Measurements from ENCODE around the gene PSMG3.

Gene PSMG3

DNA sequence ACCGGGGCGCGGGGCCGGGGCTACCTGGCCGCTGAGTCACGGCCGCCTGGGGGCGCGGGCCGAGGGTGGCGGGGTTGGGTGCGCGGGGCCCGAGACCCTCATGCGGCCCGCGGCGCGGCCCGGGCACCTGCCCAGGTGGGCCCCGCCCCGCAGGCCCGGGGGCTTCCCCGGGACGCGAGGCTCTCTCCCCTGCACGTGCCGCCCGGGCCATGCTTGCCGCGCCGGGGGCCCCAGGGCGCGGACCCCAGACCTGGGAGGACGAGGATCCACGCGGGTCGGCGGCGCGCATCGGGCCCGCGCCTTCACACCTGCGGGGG, 38.9 kb downstream of the PSMG3 start:
- no peak for DNase-seq (ENCODE audit: low spot score)
- TF ChIP-seq, protein P1, sequence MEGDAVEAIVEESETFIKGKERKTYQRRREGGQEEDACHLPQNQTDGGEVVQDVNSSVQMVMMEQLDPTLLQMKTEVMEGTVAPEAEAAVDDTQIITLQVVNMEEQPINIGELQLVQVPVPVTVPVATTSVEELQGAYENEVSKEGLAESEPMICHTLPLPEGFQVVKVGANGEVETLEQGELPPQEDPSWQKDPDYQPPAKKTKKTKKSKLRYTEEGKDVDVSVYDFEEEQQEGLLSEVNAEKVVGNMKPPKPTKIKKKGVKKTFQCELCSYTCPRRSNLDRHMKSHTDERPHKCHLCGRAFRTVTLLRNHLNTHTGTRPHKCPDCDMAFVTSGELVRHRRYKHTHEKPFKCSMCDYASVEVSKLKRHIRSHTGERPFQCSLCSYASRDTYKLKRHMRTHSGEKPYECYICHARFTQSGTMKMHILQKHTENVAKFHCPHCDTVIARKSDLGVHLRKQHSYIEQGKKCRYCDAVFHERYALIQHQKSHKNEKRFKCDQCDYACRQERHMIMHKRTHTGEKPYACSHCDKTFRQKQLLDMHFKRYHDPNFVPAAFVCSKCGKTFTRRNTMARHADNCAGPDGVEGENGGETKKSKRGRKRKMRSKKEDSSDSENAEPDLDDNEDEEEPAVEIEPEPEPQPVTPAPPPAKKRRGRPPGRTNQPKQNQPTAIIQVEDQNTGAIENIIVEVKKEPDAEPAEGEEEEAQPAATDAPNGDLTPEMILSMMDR (IDR thresholded peaks at IDR 0.05; ENCODE audit: extremely low read depth, missing control alignments): no peak

DNA sequence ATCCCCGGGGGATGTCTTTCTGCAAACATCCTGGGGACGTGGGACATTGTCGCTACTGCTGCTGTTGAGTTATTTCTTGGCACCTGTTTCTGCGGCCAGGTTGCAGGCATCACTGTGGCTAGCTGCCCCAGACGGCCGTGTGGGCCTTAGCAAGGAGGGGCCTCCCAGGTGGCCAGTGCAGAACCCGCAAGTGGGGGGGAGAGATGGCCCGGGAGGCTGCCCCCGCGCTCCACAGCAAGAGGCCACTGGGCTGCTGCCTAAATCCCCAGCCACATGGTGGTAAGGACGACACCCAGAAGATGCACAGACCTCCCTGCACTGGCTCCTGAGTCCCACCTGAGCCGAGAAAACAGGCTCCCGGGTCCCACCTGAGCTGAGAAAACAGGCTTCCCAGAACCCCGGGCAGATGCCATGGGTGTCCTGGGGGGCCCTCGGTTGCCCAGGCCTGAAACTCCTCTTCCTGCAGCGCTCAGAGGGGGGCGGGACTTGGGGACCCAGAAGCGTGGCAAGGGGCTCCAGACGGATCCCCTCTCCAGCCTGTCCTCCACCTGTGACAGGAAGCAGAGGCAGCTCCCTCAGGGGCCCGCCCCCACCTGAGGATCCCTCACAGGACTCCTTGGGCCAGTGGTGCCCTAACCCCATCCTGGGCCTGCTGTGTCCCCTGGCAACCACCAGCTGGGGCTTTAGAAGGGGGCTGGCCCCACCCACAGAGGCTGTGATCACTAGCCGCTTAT, 40.3 kb downstream of the PSMG3 start:
- no peak for DNase-seq (ENCODE audit: low spot score)
- TF ChIP-seq, protein P1 (IDR thresholded peaks at IDR 0.05; ENCODE audit: extremely low read depth, missing control alignments): no peak

DNA sequence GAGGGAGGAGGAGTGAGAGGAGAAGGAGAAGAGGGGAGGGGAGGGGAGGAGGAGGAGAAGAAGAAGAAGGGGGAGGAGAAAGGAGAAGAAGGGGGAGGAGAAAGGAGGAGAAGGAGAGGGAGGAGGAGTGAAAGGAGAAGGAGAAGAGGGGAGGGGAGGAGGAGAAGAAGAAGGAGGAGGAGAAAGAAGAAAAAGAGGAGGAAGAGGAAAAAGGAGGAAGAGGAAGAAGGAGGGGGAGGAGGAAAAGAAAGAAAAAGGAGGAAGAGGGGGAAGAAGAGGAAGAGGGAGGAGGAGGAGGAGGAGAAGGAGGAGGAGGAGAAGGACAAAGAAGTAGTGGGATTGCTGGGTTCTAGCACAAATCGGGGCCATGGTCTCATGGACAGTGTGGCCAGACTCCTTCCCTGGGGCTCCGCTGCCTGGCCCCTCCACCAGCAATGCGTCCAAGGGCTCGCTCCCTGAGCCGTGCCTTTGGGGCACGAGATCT, 43.5 kb downstream of the PSMG3 start:
- no peak for DNase-seq (ENCODE audit: low spot score)
- TF ChIP-seq, protein P1 (IDR thresholded peaks at IDR 0.05; ENCODE audit: extremely low read depth, missing control alignments): no peak

DNA sequence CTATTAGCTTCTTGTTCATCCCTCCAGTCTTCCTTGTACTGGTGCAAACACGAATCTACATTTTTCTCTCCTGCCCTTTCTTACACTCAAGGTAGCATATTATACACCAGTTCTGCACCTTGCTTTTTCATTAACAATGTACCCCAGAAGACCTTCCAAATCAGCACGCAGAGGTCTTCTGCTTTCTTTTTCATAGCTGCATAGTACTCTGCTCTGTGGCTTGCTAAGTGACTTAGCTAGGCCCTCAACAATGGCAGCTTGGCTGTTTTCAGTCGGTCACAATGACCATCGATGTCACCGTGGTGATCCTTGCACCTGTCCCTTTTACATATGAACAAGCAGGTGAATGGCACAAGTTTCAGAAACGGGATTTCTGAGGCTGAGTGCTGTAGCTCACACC, 44.4 kb downstream of the PSMG3 start:
- no peak for DNase-seq (ENCODE audit: low spot score)
- TF ChIP-seq, protein P1 (IDR thresholded peaks at IDR 0.05; ENCODE audit: extremely low read depth, missing control alignments): no peak

DNA sequence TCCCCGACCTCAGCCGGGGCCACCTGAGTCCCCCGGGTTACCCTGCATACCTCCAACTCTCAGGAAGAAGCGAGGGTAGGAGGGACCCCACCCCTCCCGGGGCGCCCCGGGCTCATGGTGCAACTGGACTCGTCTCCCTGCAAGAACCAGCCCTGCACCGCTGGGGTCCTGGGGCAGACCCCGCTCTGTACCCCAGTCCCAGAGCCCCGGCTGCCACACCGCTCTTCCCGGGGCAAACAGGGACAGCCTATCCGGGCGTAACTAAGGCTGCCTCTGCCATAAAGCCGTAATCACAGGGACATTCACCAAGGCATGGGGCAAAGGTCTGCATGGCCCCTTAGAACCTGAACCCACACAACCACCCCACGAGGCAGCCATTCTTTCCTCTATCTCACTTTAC, 46.0 kb downstream of the PSMG3 start:
- no peak for DNase-seq (ENCODE audit: low spot score)
- TF ChIP-seq, protein P1 (IDR thresholded peaks at IDR 0.05; ENCODE audit: extremely low read depth, missing control alignments): no peak

DNA sequence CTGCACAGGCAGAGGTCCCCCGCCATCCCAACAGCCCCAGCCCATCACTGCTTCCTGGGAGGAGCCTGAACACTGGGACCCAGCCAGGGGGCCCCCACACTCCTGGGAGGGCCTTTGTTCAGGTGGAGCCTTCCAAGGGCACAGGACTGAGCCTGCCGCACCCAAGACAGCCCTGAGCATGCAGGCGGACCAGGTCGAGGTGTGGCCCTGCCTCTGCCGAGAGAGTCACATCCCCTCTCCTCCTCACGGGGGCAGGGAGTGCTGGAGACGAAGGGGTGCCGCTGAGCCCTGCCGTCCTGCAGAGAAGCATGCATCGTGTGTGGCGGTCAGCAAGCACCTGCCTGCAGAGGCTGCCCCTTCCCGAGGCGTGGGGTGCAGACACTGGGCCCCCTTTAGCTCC, 46.6 kb downstream of the PSMG3 start:
- no peak for DNase-seq (ENCODE audit: low spot score)
- TF ChIP-seq, protein P1 (IDR thresholded peaks at IDR 0.05; ENCODE audit: extremely low read depth, missing control alignments): no peak

DNA sequence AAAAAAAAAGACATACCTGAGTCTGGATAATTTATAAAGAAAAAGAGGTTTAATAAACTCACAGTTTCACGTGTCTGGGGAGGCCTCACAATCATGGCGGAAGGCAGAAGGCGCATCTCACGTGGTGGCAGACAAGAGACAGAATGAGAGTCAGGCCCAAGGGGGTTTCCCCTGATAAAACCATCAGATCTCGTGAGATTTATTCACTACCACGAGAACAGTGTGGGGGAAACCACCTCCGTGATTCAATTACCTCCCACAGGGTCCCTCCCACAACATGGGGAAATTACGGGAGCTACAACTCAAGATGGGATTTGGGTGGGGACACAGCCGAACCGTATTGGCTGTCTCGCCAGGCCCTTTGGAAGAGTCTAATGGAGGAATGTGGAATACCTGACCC, 48.4 kb downstream of the PSMG3 start:
- no peak for DNase-seq (ENCODE audit: low spot score)
- TF ChIP-seq, protein P1 (IDR thresholded peaks at IDR 0.05; ENCODE audit: extremely low read depth, missing control alignments): no peak

Measured in GM20000 (cell line).